Stimulated activated CD8-positive, alpha-beta memory T cell treated with anti-CD3 and anti-CD28 coated beads, Interleukin-7, amount 100 ng/mL, for 48 hours (primary cell): ENCODE data around the gene SMYD5.

Experiments
- DNase-seq, 2 donors: peaks; one replicate each; pipeline ENCODE4 v3.0.0-alpha.2; 2020; ENCODE audit warnings: low read depth in 1 of 2; ENCODE audit errors: extremely low read depth in 1 of 2

The SMYD5 gene

DNA sequence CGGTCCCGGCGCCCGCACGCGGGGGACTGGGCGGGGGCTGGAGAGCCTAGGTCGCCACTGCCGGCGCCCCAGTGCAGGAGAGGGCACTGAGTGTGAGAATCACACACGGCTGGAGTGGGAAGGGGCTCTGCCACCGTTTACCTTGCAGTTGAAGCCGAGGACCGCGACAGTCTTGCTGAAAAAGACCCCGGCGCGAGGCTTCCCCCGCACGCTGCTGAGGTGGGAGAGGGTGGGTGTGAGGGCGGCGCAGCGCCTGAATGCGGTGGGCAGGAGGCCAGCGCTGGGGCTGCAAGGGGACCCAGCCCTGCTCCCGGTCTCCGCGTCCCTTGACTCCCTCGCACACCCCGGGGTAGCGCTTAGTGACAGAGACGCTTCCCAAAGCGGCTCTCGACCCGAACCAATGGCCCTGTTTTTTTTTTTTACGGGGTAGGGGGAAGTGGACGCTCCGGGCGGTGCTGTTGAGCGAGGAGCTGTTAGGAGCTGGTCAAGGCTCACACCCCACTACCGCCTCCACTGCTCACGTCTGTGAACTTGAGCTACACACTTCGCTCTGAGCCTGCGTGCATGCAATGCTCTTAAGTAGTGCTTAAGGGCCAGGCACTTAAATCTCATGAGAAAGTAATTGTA, 10.9 kb upstream of the SMYD5 start:
- no peak for DNase-seq

DNA sequence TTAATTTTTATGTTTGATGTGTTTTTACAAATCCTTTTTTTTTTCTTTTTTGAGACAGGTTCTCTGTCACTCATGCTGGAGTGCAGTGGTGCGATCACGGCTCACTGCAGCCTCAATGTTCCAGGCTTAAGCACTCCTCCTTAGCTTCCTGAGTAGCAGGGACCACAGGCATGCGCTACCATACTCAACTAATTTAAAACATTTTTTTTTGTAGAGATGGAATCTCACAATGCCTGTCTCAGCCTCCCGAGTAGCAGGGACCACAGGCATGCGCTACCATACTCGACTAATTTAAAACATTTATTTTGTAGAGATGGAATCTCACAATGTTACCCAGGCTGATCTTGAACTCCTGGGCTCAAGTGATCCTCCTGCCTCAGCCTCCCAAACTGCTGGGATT, 8.4 kb upstream of the SMYD5 start:
- no peak for DNase-seq

DNA sequence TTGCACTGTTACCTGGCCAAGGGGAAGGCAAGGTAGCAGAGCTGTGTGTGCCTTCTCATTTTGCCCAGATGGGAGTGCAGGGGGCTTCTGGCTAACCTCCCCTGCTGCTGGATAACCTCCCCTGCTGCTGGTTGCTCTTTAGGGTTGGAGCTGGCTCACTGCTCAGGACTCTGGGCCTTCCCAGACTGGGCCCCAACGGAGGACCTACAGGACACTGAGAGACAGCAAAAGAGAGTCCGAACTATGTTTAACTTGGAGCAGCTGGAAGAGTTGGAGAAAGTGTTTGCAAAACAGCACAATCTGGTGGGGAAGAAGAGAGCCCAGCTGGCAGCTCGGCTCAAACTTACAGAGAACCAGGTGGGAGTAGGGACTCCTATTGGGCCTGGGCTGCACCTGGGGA, 5.8 kb upstream of the SMYD5 start:
- no peak for DNase-seq

DNA sequence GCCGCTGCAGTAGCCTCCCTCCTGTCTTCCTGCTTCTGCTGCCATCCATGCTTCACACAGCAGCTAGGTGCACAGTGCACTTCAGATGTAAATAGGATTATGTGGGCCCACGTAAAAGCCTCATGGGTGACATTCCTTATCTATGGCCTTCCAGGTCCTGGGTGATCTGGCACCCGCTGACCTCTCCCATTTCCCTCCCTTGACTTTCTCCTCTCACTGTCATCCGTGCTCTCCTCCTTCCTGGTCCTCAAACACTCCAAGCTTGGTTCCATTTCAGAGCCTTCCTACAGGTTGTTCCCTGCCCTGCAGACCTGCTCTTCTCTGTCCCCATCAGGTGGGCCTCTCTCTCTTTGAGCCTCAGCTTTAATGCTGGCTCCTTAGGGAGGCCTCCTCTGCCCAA, 4.0 kb upstream of the SMYD5 start:
- DNase-seq: no peak

DNA sequence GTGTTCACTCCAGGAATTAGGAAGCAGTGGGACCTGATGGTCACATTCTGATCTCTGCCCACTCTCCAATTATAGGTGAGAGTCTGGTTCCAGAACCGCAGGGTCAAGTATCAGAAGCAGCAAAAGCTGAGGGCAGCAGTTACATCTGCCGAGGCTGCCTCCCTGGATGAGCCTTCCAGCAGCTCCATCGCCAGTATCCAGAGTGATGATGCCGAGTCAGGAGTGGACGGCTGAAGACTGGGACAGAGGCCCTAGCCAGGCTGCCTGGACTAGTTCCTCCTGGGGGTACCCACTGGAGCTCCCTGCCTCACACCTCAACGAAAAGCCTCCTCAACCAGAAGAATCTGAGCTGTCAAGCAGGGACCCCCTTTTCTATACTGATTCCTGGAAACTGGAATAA, 3.3 kb upstream of the SMYD5 start:
- DNase-seq: no peak

DNA sequence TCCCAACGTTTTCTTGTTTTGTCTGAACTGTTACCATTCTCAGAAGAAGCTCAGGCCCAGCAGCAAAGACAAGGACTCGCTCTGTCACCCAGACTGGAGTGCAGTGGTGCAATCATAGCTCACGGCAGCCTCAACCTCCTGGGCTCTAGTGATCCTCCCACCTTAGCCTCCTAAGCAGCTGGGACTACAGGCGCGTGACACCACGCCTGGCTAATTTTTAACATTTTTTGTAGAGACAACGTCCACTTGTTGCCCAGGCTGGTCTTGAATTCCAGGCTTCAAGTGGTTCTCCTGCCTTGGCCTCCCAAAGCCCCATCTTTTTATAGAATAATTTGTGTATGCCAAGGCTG, 2.0 kb upstream of the SMYD5 start:
- no peak for DNase-seq

DNA sequence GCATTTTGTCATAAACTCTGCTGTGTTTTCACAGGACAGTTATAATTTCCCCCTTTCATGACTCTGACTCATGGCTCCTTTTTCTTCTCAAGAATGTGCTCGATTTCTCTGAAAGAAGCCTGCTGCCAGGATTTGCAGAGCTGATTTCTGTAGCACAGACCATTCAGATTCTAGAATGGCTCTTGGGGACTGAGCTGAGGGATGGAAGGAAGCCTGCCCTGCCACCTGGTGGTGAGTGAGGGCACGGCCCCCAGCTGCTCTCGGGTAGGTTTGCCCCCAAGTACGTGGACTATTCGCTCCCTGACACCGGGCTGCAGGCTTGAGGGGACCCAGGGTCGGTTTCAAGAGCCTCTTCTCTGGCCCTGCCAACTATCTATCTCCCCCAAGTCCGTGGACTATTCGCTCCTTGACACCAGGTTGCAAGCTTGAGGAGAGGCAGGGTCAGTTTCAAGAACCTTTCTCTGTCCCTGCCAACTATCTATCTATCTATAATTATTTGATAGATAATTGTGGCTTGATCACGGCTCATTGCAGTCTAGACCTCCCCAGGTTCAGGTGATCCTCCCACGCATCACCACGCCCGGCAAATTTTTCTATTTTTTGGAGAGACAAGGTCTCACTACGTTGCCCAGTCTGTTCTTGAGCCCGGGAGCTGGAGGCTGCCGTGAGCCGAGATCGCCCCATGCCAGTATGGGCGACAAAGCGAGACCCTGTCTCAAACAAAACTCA, 1.4 kb upstream of the SMYD5 start:
- DNase-seq: peak; percentile 45 to 61

DNA sequence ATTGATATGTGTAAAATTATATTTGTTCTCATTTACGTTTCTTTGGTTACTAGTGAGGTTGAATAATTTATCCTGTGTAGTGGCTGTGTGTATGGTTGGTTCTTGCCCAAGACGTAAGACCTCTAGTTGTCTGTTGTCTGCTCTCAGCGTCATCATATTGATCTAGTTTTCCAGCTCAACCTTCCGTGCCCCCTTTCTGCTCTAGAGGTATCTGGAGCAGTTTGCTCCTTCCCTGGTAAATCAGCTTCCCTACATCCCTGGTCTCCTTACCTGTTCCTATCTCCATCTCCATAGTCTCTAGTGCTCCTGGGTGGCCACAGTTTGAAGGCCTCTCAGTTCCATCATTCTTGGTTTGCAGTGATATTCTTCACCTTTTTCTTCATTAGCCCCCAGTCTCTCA, 1.2 kb downstream of the SMYD5 start:
- DNase-seq: no peak

DNA sequence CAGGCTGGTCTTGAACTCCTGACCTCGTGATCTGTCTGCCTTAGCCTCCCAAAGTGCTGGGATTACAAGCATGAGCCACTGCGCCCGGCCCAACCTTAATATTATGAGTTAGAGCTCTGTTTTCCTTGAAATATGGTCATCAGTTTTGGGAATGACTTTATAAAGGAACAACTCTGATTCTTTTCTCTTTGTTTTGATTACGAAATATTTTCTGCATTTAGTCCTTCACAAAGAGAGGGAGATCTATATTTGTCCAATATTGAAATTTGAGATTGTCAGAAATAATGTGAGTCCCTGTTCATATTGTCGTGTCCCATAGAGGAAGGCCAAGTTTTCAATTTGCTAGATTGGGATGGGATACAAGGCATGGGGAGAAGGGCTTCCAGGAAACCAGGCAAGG, 3.1 kb downstream of the SMYD5 start:
- no peak for DNase-seq

DNA sequence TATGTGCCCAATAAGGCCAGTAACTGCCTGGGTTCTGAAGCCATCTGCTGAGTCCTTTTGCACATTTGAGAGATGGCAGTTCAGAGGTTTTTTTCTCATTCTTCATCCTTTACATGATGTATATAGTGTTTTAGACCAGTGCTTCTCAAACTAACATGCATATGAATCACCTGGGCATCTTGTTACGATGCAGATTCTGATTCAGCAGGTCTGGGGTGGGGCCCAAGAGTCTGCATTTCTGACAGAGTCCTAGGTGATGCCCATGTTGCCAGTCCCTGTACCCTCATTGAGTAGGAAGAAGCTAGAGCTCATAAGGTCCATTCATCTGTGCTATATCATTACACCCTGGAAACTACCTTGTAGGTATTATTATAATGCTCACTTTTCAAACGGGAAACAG, 3.8 kb downstream of the SMYD5 start:
- no peak for DNase-seq

DNA sequence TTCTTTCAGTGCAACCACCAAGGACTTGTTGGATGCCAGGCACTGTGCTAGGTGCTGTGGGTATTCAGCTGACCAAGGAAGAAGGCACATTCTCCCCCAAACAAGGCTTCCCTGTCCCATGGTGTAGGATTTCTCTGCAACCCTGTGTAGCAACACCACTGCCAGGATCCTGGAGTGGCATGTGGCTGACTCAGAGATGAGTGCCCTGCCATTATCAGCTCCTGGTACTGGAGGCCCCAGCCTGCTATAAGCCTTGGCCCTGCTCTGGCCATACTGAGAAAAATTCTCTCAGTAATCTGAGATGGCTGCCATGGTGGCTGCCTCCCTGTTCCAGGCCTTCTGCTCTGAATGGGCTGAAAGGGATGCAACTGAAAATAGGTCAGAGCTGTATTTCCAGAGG, 4.3 kb downstream of the SMYD5 start:
- no peak for DNase-seq

DNA sequence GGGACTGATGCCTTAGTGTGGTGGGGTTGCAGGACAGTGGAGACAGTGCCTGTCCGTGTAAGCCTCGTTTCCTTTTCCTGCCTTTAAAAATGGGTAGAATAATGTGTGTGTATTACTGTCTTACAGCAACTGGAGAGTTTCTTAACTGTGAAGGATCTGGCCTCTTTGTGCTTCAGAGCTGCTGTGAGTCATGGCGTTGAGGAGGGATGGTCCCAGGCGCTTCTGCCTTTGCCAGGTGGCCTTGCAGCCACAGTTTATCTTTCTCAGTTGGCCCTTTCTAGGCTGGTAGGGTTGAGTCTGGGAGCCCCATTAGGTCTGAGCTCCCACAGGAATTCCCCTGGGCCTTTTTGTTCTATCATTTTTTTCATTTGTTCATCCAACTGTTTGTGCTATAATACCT, 9.8 kb downstream of the SMYD5 start:
- DNase-seq: no peak

DNA sequence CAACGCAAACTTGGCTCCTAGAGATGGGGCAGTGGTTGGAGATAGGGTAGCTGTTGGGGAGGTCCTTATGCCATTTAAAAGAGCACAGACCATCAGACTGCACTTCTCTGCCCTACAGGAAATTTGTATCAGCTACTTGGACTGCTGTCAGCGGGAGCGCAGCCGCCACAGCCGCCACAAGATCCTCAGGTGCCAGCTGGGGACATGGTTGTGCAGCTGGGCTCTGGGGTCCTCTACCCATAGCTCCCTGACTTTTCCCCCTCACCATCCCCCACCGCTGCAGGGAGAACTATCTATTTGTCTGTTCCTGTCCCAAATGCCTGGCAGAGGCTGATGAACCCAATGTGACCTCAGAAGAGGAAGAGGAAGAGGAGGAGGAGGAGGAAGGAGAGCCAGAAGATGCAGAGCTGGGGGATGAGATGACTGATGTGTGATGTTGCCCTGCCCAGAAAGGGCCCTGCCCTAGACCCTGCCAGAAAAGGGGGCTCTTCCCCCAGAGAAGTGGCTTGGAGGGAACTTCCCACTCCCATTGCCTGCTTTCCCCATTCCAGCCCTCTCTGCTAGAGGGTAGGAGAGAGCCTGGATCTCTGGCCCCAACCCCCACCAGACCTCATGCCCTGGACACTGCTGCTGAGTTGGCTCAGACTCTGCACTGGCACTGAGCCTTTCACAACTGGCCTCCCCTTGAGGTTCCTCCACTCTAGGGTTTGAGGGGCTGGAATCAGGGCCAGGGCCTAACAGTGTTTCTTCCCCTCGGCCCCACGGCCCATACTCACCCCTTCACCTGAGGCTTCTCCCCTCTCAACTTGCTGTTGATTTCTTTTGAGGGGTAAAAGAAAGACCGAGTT, 11.7 kb downstream of the SMYD5 start:
- DNase-seq: no peak

DNA sequence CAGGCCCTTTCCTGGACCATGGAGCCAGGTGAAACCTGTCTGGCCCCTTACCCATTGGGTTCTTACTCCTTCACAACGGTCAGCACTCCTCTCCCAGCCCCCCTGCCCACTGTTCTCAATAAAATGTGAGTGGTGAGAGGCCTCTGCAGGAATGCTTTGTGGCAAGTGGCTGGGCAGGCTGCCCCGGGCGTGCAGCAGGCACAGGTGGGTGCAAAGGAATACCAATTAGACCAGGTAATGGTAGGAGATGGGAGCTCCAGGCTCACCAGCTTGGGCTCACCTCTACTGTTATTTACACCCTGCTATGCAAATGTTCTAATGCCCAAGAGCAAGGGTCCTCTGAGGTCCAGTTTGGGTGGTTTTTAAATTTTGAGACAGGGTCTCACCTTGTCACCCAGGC, 13.0 kb downstream of the SMYD5 start:
- no peak for DNase-seq

DNA sequence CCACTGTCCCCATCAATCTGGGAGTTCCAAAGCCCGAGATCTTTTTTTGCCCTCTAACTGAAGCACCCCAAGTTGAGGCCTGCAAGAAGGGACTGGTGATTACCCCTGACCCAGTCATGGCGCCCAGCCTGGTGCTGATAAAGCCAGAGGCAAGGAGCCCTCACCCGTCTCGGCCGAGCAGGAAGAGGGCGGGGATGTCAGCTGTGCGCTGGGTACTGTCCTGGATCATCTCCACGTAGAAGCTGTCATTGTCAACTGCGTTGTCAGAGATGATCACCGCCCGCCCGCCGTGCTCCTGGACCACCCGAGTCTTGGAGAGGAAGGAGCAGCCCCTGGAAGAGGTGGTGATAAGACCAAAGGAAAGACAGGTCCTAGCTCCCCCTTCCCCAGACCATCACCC, 14.6 kb downstream of the SMYD5 start:
- no peak for DNase-seq

DNA sequence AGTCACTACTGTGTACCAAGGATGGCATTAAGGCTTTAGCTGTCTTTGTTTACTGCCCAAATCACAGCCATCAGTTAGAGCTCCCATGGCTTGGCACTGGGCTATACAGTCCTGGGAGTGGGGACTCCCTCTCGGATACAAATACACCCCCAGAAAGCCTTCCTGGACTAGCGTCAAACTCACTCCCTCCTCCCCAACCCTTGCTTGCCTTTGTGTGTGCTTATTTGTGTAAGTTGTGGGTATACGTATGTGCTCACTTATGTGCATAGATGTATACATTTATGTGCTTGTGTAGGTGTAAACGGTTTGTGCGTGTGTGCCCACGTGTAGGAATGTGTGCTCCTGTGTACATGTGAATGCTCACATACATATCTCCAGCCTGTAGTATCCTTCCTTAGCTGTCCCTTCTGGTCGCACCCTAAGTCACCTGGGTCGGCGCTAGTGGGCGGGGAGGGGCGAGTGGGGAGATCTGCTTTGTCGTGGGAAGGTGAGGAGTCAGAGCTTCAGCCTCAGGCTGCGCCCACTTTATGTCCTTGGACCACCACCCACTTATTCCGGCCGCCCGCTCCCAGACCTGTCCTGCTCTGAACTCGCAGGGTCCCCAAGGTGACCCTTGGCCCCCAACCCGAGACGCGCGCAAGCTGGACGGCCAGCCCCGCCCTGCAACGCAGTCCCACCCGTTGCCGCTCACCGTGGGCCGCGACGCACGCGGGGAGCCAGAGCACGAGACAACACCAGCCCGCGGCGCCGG, 18.5 kb downstream of the SMYD5 start:
- peak in 1 of 2 donors; percentile 10 for DNase-seq

DNA sequence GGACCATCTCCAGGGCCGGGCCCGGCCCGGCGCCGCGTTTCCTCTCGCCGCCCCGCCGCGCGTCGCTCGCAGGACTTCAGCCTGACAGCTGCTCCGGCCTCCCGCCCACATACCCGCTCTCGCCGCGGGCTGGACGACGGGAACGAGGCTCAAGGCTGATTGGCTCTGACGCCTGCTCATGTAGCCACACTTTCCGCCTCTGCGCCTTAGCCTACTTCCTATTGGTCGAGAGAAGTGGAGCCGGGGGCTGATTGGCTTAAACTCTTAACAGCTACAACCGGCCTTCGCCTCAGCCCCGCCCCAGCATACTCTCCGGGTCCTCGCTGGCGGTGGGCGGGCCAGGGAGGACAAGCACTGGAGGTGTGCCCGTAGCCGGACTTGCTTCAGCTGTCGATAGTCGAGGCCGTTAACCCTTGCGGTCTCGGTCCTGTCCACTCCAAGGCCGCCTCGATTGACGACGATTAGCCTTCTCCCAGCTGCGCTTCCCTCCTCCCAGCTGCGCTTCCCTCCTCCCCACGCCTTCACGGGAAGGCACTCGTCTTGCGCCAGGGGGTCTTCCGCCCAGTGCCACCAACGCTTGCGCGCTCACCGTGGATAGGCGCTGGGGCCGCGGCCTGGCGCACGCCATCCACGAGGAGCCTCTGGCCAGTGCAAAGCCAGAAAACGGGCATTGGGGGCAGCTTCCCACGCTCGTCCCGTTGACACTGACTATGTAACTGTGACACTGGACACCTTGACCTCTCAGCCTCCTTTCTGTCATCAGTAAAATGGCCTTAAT, 19.3 kb downstream of the SMYD5 start, which contains the start of gene PRADC1:
Gene PRADC1, minus strand, starts transcription at position 86 of the 778 bp plus-strand sequence. Its CDS starts 79 bp downstream, at position 7.
- peak; percentile 83 to 96 for DNase-seq

DNA sequence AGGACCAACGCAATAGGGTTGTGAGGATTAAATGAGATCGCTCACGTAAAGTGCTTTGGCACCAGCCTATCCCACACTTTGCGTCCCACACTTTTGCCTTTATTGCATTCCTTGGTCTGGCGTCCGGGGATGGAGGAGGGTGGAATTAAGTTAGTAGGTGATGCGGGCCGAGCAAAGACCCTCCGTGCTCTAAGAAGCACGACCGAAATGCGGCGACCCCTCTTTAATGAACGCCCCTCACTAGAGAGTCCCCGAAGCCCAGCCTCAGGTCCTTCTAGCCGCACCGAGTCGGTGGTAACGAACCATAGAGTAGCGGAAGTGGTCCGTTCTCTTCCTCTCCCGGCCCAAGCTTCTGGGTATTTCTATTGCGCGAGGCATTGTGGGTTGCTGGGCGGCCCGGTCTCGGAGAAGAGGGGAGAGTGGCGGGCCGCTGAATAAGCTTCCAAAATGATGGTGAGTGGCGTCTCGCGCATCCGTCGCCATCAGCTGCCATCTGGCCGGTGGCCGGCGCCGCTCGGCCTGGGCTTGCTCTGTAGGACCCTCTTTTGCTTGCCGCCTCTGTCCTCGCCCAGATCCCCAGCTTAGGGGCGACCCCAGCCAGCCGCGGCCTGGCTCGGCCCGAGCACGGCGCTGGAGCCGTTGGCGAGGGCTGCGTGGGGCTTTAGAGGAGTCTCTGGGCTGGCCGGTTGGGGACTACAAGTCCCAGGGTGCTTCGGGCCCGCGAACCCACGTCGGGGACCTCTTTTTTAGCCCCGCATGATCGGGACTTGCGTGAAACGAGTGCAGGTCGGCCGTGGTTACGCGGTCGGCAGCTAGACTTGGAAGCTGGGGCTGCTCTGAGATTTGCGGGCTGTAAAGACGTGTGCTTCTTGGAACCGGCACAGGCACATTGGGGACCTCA, 20.1 kb downstream of the SMYD5 start, which contains the start of gene CCT7:
Gene CCT7, plus strand, starts transcription at position 377 of the 901 bp plus-strand sequence. Its CDS starts 71 bp downstream, at position 448.
- DNase-seq: peak; percentile 71 to 81

DNA sequence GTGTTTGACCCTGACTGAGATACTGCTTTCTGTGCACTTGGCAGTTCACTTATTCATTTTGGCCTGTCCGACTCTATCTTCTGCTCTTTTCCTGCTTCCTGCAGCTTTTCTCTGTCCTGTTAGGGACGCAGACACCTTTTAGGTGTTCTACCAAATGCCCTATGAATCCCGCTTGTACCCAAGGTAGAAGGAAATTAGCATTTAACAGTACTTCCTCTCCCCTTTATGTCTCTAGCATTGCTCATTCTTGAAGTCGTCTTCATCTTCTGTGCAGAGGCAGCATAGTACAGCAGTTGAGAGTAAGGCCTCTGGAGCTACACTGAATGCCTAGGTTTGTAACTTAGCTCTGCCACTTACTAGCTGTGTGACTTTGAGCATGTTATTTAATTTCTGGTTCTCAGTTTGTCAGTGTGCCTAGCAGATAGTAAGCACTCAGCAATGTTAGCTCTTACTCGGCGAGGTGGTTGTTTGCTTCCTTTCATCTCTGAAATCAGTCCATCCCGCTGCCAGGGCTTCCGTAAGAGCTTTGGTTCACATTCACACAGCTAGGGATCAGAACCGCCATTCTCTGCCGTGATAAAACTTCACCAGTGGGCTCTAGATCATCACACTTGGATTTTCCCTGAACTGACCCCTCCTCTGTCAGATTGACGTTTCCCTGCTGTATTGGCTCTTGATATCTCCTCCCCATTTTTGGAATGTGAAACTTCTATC, 21.4 kb downstream of the SMYD5 start:
- DNase-seq: no peak
